GM12878 (cell line): ENCODE measurements around the gene MDFIC. TPM values are rescaled to one million over a fixed set of nuclear protein-coding genes. Genes with fewer than 3 reads are reported as not detected.
A peak's percentile ranks its signal among the peaks of the same experiment; 100 is the strongest.

ENCODE experiments used
- BRCA1 ChIP-seq: IDR thresholded peaks from 2 replicates; pipeline ENCODE4 v1.6.1; 2011; ENCODE audit warnings: low read depth, low read length, improper control_type of control experiment
- IKZF1 ChIP-seq: fragments of 450-650 bp; conservative IDR thresholded peaks from 2 replicates; pipeline ENCODE4 v1.6.1; 2017; ENCODE audit warnings: antibody characterized with exemption, mild to moderate bottlenecking
- KAT2A ChIP-seq: conservative IDR thresholded peaks from 2 replicates; pipeline ENCODE4 v1.6.1; 2011; ENCODE audit warnings: low read depth, low read length; ENCODE audit not compliant: control insufficient read depth
- MAX ChIP-seq: IDR thresholded peaks from 2 replicates; pipeline ENCODE4 v1.6.1; 2012; ENCODE audit warnings: low read depth, low read length, improper control_type of control experiment
- NR2C1 ChIP-seq: fragments of 450-650 bp; IDR thresholded peaks from 2 replicates; pipeline ENCODE4 v1.6.1; 2017; ENCODE audit warnings: antibody characterized with exemption, mild to moderate bottlenecking, moderate library complexity
- PML ChIP-seq: IDR thresholded peaks from 2 replicates; pipeline ENCODE4 v1.6.1; 2012; ENCODE audit warnings: low read length, inconsistent platforms
- POU2F2 ChIP-seq: IDR thresholded peaks from 3 replicates; pipeline ENCODE4 v1.6.1; 2011; ENCODE audit warnings: low read depth, mild to moderate bottlenecking, low read length, borderline replicate concordance
- SIX5 ChIP-seq: IDR thresholded peaks from 2 replicates; pipeline ENCODE4 v1.6.1; 2011; ENCODE audit warnings: mild to moderate bottlenecking, low read depth, low read length, moderate library complexity; ENCODE audit not compliant: severe bottlenecking
- USF2 ChIP-seq: IDR thresholded peaks from 2 replicates; pipeline ENCODE4 v1.6.1; 2011; ENCODE audit warnings: low read depth, low read length, improper control_type of control experiment, borderline replicate concordance
- YBX1 ChIP-seq: fragments of 450-650 bp; IDR thresholded peaks from 2 replicates; pipeline ENCODE4 v1.6.1; 2016; ENCODE audit warnings: antibody characterized with exemption
- ZSCAN29 ChIP-seq: fragments of 450-650 bp; IDR thresholded peaks from 2 replicates; pipeline ENCODE4 v1.6.1; 2017; ENCODE audit warnings: mild to moderate bottlenecking, moderate library complexity
- polyA plus RNA-seq, 11 experiments: library from polyadenylated mRNA; depleted of rRNA in 4 of 11; unstranded in 6 of 11; stranded (reverse) in 5 of 11; fragments of >200 nt; fragmentation: Nextera tagmentation in 4 of 11; fragmentation: Illumina TruSeq in 1 of 11; extraction: Ambion mirVana in 4 of 11; extraction: Trizol in 1 of 11; gene quantifications; 1 replicate in 1 of 11; 2 replicates in 10 of 11; pipeline versions ENCODE4 v1.2.1 to v1.2.3, GENCODE V29; 2011 to 2016; ENCODE audit warnings: inconsistent platforms in 2 of 11, missing spikeins in 2 of 11, low read depth in 1 of 11
- total RNA-seq, 4 experiments: library from RNA; depleted of rRNA in 3 of 4; stranded (reverse); fragments of >200 nt in 3 of 4; fragmentation: Illumina TruSeq in 1 of 4; extraction: Trizol in 1 of 4; gene quantifications; 2 replicates each; pipeline versions ENCODE4 v1.2.1 to v1.2.3, GENCODE V29; 2013 to 2021
- TF ChIP-seq, protein P1 (sequence below), 3 experiments: IDR thresholded peaks in 2 of 3; conservative IDR thresholded peaks in 1 of 3; 2 replicates each; pipeline ENCODE4 v1.5.1; 2011; ENCODE audit warnings: low read depth in 3 of 3, low read length in 3 of 3, mild to moderate bottlenecking in 3 of 3, control low read depth in 2 of 3, moderate library complexity in 2 of 3, inconsistent platforms in 1 of 3, mixed read lengths in 1 of 3; ENCODE audit not compliant: control insufficient read depth in 2 of 3, insufficient read depth in 1 of 3; ENCODE audit errors: extremely low read depth in 1 of 3

Gene MDFIC
- total and polyA plus RNA-seq, 10 of the 15 experiments (the other 5 are each of a cell fraction or from before 2014, with no cell fraction given), result 7.3 to 58.4 (median 40.0) TPM

DNA sequence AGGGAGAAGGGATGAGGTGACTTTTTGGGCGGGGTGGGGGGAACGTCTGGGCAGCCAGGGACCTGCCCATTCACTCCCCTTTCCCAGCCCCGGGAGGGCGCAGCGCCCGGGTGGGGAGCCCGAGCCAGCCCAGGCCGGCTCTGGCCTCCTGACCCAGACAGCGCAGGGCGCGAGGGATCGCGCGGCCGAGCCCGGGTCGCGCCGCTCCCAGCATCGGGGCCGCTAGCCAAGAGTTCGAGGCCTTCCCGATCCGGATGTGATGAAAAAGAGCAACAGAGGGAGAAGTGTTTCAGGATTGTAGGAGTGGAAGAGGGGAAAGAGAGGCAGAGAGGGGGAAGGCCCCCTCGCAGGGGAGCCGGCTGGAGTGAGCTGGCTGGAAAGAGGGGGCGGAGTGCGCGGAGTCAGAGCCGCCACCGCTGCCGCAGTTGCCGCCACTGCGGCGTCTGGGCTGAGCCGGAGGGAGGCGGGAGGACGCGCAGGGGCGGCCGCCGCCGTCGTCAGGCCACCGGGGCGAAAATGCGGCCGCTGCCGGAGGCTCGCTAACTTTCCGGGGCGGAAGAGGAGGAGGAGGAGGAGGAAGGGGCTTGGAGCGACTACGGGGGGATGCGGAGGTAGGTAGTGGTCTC, at the start of gene MDFIC (continued):
- TF ChIP-seq IKZF1 (peak; percentile 89), ZSCAN29 (no peak), BRCA1 (no peak), POU2F2 (peak; percentile 51; the same call in 1 of the 3 replicates), MAX (no peak), USF2 (no peak), KAT2A (no peak), PML (peak; percentile 77; the same call in 1 of the 2 replicates), SIX5 (no peak), NR2C1 (no peak), YBX1 (no peak)
- TF ChIP-seq, protein P1, sequence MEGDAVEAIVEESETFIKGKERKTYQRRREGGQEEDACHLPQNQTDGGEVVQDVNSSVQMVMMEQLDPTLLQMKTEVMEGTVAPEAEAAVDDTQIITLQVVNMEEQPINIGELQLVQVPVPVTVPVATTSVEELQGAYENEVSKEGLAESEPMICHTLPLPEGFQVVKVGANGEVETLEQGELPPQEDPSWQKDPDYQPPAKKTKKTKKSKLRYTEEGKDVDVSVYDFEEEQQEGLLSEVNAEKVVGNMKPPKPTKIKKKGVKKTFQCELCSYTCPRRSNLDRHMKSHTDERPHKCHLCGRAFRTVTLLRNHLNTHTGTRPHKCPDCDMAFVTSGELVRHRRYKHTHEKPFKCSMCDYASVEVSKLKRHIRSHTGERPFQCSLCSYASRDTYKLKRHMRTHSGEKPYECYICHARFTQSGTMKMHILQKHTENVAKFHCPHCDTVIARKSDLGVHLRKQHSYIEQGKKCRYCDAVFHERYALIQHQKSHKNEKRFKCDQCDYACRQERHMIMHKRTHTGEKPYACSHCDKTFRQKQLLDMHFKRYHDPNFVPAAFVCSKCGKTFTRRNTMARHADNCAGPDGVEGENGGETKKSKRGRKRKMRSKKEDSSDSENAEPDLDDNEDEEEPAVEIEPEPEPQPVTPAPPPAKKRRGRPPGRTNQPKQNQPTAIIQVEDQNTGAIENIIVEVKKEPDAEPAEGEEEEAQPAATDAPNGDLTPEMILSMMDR (IDR thresholded peaks at IDR 0.05 in 2 of 3, conservative IDR thresholded peaks at IDR 0.05 in 1 of 3; ENCODE audit: control insufficient read depth in 2 of 3, extremely low read depth in 1 of 3, insufficient read depth in 1 of 3, low read depth in 3 of 3, low read length in 3 of 3), result peak in 2 of 3 experiments; percentile 6 to 8; a peak in 1 of 6 replicates
